CD4-positive, alpha-beta T cell treated with Interleukin-4 for 4 hours (primary cell): ENCODE data around the gene SLC6A18.
"Not testable (repeated sequence)": the region's sequence is repeated elsewhere in the genome, so short reads cannot be mapped to it uniquely, and the experiment has no call there.

Experiments
- DNase-seq: peaks from one replicate; pipeline ENCODE4 v3.0.0-alpha.2; 2020

Gene SLC6A18

GRCh38 chr5:1278656-1279442 is 53.7 kb downstream of the SLC6A18 start:
- DNase-seq = no peak

- DNase-seq = no peak
Observed at GRCh38 chr5:1279443-1280151, 54.4 kb downstream of the SLC6A18 start.

- no peak for DNase-seq
Observed at GRCh38 chr5:1280177-1281037, 55.2 kb downstream of the SLC6A18 start.

GRCh38 chr5:1281038-1281882 is 56.1 kb downstream of the SLC6A18 start:
- no peak for DNase-seq

GRCh38 chr5:1282131-1282992 is 57.2 kb downstream of the SLC6A18 start:
- DNase-seq = no peak

GRCh38 chr5:1282993-1283728 is 58.0 kb downstream of the SLC6A18 start:
- DNase-seq = not testable (repeated sequence)

GRCh38 chr5:1283729-1284041 is 58.5 kb downstream of the SLC6A18 start:
- DNase-seq = not testable (repeated sequence)

GRCh38 chr5:1284336-1284970 is 59.3 kb downstream of the SLC6A18 start:
- not testable (repeated sequence) for DNase-seq

GRCh38 chr5:1285141-1285540 is 60.0 kb downstream of the SLC6A18 start:
- no peak for DNase-seq

GRCh38 chr5:1285883-1286291 is 60.7 kb downstream of the SLC6A18 start:
- DNase-seq = no peak

GRCh38 chr5:1288439-1289335 is 63.5 kb downstream of the SLC6A18 start:
- DNase-seq = no peak

GRCh38 chr5:1289559-1289958 is 64.4 kb downstream of the SLC6A18 start:
- DNase-seq = not testable (repeated sequence)

- DNase-seq = not testable (repeated sequence)
Observed at GRCh38 chr5:1290956-1291355, 65.8 kb downstream of the SLC6A18 start.

GRCh38 chr5:1291611-1292080 is 66.5 kb downstream of the SLC6A18 start:
- DNase-seq = no peak

GRCh38 chr5:1292139-1292538 is 67.0 kb downstream of the SLC6A18 start:
- no peak for DNase-seq

- DNase-seq = no peak
Observed at GRCh38 chr5:1292846-1293415, 67.8 kb downstream of the SLC6A18 start.

- DNase-seq = no peak
Observed at GRCh38 chr5:1293416-1294205, 68.4 kb downstream of the SLC6A18 start.
